HG02571 (cell line): ENCODE data around the gene ELAVL2.
"Not testable (repeated sequence)": the region's sequence is repeated elsewhere in the genome, so short reads cannot be mapped to it uniquely, and the experiment has no call there.

Experiments
- ATAC-seq: cut with Tn5 transposase; IDR thresholded peaks from one replicate; pipeline ENCODE4 v1.9.1; 2021; ENCODE audit warnings: mild to moderate bottlenecking, moderate library complexity; ENCODE audit not compliant: unreplicated experiment

The ELAVL2 gene

DNA sequence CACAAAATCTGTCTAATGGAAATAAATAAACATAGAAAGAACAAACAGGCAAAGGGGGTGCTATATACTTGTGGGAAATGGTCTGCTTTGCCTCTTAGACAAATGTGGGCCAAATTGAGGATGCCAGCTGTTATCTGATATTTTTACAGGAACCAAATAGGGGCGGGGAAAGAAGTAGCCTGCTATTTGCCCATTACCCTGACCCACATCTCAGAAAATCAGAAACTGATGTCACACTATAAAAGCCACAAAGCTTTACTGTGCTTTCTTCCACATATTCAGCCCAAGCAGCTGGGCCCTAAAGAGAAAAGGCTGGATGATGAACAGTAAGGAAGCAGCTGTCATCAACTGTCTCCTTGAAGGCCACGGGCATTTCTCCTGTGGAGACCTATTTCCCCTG, 97.3 kb downstream of the ELAVL2 start:
- no peak for ATAC-seq

DNA sequence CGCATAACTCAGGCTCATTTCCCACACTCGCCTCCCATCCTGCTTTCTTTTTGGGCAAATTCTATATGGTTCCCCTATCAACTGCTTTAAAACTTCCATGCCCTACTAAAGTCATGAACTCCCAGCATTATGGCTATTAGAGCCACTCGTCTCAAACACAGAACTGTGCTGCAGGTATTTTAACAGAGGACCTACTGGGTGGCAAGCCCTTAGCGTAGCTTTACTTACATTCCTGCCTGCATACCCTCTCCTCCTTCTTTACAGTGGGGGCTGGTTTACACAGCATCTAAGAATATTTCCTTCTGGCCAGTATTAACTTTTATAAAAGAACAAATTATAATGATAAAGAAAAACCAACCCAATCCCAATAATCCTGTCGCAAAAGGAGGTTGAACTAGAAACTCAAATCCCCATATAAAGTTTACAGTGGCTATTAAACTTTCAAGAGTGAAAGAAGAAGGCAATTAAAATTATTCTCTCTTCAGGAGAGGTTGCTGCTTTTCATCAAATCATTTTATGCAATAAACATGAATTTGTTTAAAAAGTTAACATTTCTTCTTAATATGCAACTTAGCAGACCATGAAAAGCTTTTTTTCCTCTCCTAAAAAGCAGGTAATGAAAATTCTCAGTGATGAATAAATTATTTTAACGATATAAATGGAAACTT, 100.6 kb downstream of the ELAVL2 start:
- ATAC-seq = no peak

DNA sequence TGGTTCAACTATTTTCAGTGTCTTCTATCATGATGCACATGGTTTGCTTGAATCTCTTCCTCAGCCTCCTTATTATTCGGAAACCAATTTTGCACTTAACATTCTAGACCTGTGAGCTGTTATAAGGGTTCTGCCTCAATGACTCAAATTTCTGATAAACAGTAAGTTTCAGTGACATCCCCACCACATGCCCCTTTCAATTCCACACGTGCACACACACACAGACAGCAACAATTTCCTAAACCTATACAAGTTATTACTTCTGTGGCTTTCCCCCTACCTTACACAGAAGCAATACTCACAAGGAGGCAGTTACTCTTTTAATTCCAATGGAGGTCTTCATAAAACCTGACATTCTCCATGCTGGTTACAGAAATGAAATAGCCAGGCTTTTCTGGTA, 102.4 kb downstream of the ELAVL2 start:
- ATAC-seq = no peak

- not testable (repeated sequence) for ATAC-seq
These were observed 103.0 kb downstream of the ELAVL2 start for GRCh38 chr9:23723048-23723447.

DNA sequence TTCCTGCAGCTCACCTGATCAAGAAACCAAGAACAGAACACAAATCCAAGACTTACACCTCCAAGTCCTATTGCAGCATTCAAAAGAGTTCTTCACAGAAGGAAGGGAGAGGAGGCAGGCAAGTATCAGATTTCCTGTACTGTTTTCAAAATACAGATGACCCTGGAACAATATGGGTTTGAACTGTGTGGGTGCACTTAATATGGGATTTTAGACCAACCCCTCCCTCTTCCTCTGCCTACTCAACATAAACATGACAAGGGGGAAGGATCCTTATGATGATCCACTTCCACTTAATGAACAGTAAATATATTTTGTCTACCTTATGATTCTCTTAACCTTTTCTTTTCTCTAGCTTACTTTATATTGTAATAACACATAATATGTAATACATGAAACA, 104.6 kb downstream of the ELAVL2 start:
- ATAC-seq = no peak

GRCh38 chr9:23717505-23717904, 108.5 kb downstream of the ELAVL2 start:
- ATAC-seq = no peak

DNA sequence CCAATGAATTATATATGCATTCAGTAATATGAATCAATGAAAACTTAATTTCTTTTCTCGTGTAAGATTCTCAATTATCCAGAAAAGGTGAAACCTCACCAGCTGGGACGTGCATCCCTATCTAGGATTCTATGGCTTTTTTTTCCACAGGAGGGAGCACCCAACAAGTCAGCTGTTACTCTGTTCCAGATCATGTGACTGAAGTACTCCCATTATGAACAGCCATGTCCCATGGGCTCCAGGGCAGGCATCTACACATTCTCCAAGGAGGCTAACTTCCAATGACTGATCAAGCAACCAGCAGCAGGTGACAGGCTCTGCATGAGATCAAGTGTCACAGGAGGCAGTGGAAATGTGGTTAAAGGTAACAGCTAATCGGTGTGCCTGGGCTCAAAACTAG, 118.8 kb downstream of the ELAVL2 start:
- ATAC-seq = no peak

DNA sequence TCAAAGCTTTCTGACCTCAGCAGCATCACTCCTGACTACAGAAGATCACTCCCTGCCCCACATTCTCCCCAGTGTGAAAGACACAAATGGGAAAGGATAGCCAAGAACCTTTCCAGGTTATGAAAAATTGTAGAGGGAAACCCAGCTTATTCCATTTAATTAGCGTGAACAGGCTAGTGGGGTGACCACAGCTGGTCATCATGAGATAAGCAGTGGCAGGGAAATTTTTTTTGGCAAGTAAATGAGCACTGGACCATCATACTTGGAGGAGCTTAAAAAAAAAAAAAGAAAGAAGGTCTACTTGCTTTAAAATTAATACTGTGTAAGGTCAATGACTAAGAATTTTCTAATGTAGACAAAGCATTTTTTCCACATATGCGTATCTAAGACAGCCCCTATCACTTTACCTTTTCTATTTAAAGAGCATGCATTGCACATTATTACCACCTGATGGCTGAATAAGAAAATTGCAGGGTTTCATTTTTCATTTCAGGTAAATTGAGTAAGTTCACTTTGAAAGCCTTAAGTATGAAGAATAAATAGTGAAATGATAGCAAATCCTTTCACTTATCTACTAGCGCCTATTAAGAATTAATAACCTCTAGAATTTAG, 123.6 kb downstream of the ELAVL2 start:
- no peak for ATAC-seq

- ATAC-seq = no peak
These were observed 124.7 kb downstream of the ELAVL2 start for GRCh38 chr9:23701291-23701690.

DNA sequence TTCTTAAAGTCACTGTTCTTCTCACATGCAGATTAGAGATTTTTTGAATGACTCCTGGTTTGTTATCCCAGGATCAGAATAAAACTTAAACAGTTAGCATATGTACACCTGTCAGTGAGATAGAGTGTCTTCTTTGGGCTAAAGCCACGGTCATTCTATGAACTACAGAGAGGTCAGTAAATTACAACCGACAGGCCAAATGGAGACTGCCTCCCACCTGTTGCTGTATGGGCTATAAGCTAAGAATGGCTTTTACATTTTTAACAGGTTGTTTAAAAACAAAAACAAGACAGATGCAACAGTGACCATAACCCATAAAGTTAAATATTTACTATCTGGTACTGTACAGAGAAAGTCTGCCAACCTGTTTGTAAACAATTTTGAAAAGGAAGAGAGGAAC, 125.7 kb downstream of the ELAVL2 start:
- ATAC-seq = no peak

DNA sequence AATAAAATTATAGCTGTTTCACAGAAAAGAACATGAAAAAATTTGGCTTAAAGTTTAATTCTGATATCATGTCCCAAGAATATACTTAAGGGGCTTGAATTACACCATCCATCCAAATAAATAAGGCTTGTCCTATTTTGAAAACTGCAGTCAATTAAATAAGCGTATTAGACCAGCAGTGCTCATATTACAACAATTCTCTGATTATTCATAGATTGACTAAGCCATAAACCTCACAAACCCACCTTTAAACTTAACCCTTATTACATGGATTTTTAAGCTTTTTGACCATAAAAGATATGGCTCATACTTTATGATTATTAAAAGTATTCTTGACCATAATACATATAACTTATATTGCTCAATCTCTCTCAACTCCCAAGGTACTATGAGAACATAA, 127.9 kb downstream of the ELAVL2 start:
- no peak for ATAC-seq

GRCh38 chr9:23695572-23695971, 130.5 kb downstream of the ELAVL2 start:
- no peak for ATAC-seq

DNA sequence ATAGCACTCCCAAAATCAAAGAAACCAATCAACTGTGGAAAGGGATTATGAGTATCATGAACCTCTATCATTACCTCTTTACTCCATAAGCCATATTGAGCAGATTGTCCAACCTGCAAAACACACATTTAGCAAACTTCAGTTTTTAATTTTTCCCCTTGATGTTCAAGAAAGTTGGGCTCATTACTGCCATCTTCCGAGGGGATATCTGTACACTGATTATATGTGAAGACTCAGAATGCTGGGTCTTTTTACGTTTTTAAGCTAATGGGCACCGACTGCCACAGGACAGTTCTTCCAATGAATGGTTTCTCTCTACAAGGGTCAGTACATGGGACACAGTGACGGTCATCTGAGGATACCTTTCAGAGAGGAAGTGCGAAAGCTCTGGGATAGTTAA, 132.7 kb downstream of the ELAVL2 start:
- no peak for ATAC-seq

DNA sequence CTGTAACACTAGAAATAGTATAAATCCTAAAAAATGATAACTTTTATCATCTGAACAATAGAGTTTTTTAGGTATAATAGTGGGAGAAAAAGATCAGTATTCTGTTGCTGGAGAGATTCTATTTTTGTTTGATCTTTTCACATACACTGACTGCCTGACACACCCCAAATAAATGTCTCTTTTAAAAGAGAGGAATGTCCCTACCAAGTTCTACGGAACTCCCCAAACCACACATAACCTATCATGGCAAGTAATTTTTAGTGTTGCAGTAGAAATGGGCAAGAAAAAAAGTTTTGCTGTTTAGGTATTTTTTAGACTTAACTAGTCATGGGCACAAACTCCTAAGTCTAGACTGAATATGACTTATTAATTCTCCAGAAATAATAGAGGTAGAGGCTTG, 139.1 kb downstream of the ELAVL2 start:
- ATAC-seq = no peak

DNA sequence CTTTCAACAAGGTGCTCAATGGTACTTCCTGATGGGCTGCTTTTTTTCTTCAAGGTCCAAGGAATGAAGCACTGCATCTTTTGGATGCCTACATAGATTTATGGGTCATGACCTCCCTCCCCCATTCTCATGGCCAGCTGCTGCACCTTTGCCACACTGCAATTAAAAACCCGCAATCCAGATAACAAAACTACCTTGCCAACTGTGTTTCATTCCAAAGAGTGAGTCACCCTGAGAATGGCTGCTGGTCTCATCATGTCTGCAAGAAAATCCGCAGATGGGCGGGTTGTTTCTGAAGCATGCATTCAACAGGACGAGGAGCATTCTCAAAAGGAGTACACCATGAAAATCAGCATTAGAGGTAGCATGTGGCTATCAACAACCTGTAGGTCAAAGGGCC, 139.8 kb downstream of the ELAVL2 start:
- no peak for ATAC-seq

- ATAC-seq = no peak
These were observed 142.4 kb downstream of the ELAVL2 start for GRCh38 chr9:23683611-23684061.

DNA sequence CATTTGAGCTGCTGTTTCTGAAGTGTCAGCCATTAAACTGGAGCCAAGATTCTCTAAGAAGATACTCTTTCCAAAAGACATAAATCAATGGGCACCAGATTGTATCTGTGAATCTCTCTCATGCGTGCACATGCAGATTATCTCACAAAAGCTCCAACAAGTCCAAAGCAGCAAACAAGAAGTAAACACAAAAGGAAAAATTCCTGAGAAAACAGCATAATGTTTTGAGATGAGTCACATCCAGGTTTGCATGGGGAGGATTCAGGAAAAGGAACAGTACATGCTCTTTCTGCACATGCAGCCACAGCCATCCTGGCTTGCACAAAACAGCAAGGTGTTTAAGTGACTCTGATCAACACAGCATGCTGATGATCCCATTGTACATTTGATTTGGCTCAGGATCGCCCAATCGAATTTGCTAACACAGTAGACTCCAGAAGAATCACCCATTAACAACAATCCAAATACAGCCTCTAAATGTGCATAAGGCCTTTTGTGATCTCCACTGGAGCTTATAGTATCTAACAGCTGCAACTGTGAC, 143.1 kb downstream of the ELAVL2 start:
- ATAC-seq = no peak

DNA sequence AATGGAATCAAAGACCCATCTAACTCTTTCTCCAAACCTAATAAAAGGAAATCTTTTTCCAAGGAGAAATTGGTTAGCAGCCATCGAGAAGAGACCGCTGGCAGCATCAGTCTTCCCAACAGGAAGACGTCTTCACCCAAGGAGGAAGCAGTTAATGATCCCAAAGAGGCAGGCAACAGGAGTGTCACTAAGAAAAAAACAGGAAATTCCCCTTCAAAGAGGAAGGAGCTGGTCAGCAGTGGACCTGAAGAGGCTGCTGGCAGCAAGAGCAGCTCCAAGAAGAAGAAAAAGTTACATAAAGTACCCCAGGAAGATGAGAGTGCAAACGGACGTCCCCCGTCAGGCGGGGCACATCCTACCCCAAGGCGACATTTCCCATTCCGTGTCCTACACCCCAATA, 143.7 kb downstream of the ELAVL2 start:
- no peak for ATAC-seq

GRCh38 chr9:23677446-23677845, 148.6 kb downstream of the ELAVL2 start:
- ATAC-seq = no peak

DNA sequence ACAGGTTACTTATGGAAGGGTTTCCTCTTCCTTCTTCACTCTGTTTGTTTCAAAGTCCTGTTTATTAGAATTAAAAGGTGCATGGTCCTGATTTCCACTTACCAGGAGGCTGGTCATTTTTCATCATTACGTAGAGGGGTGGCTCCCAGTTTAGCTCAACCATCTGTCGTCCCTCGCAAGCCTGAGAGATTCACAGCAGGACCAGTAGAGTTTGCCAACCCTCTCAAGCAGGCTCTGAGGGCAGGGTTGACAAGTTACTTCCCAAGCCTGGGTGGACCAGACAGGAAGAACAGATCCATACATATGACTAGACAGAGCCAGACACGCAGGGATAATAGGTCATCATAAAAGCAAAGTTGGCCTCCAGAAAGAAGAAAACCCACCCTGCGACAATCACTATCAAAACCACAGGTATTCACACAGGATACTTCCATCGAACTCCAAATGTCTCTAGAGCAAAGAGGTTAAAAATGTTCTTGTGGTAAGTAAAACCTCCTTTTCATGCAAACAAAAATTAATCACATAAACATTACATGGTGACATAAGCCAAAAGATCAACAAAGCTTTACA, 151.9 kb downstream of the ELAVL2 start:
- ATAC-seq = no peak

DNA sequence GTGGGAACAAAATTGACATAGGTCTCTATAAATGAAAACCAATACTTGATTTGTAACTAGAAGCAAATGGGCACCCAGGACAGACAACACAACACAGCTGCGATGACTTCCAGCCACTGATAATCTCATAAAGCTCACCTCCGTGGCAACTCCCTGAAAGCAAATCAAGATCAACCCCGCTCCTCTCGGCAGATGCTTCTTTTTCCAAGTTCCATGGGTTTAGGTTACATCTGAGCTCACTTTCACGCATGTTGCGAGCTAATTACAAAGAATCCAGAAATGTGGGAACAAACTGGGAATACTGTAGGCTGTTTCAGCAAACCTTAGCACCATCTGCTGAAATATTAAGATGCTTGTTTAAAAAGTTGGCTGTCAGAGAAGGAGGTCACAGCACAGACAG, 153.9 kb downstream of the ELAVL2 start:
- no peak for ATAC-seq

GRCh38 chr9:23669776-23670175, 156.3 kb downstream of the ELAVL2 start:
- ATAC-seq = no peak
